Raji (cell line): ENCODE measurements around the gene LSM3.

Experiments
- POLR2A ChIP-seq: IDR thresholded peaks from 2 replicates; pipeline ENCODE4 v1.6.1; 2011; ENCODE audit warnings: low read depth, low read length, control low read depth; ENCODE audit not compliant: insufficient read depth

LSM3 gene

DNA sequence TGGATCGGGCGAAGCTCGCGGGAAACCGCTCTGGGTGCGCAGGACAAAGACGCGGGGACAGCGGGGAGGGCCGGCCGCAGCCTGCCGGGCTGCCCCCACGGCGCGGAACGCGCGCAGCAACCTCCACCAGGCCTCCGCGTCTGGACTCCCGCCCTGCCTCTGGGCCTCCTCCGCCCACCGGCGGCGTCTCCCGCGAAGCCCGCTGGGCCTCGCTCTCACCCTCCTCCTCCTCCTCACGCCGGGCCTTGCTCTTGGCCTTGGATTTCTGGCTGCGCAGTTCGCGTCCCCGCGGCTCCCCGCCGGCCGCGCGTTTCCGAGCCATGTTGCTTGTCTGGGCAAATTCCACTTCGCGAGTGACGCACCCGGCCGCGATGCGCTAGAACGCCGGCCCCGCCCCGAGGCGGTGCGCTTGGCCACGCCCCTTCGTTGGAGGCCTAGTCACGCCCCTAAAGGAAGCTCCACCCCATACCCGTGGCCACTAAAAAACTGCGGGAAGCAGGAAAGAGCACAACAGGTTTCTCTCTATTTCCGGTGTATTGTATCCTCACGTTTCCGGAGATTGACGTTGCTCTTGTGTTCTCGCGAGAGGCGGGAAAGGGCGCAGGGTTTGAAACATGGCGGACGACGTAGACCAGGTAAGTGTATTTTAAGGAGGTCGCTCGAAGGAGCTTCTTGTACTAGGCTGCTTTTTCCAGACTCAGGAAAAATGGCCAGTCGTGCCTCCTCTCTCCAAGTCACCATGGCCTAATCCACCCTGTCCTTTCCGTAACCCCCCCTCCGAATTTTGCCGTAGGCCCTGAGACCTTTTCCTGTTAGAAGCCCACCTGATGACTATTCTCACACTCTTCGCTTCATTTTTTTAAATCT, at the start of gene LSM3, which contains the start of gene XPC:
Gene LSM3, plus strand, starts transcription at position 571 of the 867 bp plus-strand sequence. Its CDS starts 44 bp downstream, at position 615.
Gene XPC, minus strand, starts transcription at position 355 of the 867 bp plus-strand sequence. Its CDS starts 33 bp downstream, at position 322.
- peak; percentile 89 for TF ChIP-seq POLR2A

DNA sequence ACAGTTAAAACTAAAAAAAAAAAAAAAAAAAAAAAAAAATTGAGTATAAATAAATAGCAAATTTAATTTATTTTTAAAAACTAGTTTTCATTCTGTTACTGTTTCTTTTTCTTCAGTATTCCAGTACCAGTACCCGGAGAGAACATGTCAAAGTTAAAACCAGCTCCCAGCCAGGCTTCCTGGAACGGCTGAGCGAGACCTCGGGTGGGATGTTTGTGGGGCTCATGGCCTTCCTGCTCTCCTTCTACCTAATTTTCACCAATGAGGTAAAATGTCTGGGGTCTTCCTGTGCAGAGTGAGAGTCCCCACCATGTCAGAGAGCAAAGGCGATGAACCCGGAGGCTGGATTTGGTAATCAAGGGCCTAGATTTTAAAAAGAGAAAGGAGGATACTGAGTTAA, 49.3 kb upstream of the LSM3 start:
- TF ChIP-seq POLR2A = no peak

DNA sequence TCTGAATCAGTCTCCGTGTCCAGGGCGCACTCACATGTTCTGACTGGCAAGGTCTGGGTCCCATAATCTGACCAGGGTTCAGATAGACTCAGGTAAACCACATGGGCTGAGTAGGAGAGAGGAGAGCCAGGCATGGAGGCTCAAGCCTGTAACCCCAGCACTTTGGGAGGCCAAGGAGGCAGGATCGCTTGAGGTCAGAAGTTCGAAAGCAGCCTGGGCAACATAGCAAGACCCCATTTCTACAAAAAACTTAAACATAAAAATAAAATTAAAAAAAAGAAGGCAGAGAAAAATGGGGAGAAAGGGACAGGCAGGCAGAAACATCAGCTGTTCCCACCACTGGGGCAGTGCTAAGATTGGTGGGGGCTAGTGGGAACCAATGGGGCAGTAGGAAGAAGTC, 48.4 kb upstream of the LSM3 start:
- TF ChIP-seq POLR2A = no peak

DNA sequence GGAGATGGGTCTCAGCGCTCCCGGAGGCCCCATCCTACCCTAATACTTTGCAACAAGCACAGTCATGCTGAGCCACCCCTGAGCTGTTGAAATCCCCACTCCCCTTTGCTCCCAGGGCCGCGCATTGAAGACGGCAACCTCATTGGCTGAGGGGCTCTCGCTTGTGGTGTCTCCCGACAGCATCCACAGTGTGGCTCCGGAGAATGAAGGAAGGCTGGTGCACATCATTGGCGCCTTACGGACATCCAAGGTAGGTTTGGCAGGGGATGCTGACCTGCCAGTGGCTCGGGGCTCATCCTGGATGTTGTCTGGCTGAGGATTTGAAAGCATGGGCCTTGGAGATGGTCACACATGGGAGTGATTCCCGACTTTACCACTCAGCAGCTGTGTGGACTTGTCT, 47.9 kb upstream of the LSM3 start:
- no peak for TF ChIP-seq POLR2A

DNA sequence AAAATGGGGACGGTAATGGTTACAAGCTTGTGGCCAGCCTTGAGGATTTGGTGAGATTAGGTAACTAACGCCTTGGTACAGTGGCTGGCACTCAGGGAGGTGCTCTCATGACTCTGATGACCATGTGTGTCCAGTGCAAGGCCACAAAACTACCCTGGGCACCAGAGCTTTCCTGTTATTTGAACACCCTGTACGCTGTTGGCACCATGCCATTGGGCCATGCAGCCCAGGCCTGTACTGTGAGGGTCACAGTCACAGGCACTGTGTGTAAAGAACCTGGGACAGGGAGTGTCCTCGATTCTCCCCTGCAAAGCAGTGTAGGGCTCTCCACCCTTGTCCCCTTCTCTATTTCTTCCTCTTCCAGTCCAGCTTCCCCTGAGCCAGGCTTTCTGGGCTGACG, 47.5 kb upstream of the LSM3 start:
- no peak for TF ChIP-seq POLR2A

DNA sequence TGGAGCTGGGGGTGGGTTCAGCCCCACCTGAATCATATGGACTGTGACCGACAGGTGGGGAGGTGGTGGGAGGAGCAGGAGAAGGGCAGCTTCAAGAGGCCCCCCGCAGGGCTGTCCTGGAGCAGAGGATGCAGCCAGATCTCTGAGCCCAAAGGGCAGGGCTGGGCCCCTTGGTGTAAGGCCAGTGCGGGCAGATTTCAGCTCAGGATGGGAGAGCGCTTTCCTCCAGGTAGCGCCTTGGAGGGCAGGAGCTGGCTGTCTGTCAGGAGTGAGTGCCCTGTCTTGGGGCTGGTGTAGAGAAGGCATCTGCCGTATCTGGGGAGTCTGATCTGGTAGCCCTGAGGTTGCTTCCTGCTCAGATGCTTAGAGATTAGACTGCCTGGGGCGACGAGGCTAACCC, 46.5 kb upstream of the LSM3 start:
- no peak for TF ChIP-seq POLR2A

DNA sequence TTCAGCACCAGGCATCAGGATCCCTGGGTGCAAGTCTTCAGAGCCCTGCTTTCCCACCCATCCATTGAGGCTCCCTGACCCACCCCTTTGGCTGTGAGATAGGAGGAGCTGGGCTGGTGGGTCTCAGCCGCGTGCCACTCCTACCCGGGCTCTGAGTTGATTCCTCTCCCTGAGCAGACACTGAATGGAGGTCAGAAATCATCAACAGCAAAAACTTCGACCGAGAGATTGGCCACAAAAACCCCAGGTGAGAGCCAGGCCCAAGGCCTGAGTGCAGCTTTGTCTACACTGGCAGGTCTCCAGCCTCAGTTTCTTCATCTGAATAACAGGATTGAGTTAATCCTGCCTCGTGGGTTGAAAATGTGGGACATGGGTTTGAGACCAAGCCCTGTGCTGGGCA, 45.9 kb upstream of the LSM3 start:
- no peak for TF ChIP-seq POLR2A

DNA sequence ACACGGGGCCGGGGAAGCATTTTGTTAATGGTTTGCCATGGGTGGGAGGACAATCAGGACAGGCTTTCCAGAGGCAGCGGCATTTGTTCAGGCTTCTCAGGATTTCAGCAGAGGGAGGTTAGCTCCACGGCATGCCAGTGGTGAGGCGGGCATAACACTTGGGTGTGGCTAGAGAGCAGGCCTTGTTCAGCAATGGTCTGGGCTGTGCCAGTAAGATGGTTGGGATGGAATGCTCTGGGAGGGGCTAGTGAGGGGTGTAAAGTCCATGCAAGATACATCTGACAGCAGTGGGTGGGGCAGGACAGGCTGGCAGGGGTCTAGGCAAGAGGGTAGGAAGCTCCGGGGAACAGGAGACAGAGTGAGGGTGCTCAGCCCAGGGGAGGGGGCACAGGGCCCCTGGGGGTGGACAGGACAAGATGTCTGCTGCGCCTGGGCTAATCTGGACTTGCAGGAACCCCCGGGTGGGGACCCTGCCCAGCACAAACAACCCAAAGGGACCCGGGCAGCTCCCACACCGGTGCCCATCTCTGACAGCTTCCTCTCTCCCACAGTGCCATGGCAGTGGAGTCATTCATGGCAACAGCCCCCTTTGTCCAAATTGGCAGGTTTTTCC, 45.3 kb upstream of the LSM3 start:
- TF ChIP-seq POLR2A = no peak

DNA sequence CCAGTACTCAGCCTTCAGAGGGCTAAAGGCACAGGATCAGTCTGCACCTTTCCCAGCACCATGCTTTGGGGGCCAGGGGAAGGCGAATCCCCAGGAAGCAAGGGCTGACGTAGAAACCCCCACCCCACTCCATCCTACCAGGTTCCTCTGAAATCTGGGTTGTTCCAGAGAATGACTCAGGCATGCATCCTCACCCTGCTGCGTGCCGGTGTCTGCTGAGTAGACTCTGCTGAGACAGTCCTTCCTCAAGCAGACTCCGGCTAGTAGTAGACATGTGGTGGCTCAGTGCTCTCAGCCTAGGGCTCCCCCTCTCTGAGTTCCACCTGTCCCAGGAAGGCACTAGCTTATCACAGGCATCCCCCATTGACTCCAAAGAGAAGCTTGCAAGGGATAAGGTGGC, 44.7 kb upstream of the LSM3 start:
- TF ChIP-seq POLR2A = no peak

DNA sequence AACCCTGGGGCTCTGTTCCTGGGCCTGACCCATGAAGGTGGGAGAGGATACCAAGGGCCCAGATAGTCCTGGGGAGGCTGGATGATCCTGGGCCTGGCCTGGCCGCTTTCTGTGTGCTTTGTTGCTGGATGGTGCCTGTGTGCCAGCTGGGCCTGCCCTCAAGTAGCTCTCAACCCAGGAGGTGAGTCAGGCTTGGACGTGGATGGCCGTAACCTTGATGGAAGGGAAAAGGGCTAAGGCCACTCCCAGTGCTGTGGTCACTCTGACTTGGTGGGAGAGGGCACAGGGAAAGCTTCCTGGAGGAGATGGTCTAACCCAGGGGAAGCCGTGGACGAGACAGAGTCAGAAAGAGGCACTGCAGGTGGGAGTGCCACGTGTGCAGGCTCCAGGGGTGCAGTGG, 44.3 kb upstream of the LSM3 start:
- TF ChIP-seq POLR2A = no peak

DNA sequence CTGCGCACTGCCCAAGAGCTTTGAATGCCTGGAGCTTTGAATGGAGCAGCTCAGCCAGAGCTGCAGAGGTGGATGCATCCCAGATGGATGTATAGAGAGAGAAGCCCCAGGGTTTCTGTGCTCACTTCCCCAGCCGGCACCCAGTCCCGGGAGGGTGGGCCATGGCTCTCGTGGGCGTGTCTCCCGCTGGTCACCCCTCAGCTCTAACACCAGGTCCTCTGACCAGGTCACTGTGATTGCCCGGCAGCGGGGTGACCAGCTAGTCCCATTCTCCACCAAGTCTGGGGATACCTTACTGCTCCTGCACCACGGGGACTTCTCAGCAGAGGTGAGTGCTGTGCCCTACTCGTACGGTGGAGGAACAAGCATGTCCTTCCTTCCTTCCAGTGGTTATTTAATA, 43.0 kb upstream of the LSM3 start:
- TF ChIP-seq POLR2A = no peak

DNA sequence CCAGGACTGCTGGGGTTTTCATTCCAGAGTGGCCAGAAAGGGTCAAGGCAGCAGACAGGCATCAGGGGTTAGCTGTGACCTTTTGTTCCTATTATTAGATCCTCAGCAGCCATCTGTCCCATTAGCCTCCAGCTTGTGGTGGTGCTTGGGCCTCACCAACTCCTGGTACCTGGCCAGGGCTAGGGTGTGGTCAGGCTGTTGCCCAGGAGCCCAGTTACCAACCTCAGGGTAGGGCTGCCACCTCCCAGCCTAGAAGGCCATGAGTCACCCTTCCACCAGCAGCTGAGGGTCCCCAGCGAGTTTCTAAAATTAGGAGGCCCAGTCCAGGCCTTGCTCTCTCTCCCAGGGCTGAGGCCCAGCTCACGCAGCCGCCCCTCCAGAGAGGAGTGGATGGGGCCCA, 41.6 kb upstream of the LSM3 start:
- no peak for TF ChIP-seq POLR2A

DNA sequence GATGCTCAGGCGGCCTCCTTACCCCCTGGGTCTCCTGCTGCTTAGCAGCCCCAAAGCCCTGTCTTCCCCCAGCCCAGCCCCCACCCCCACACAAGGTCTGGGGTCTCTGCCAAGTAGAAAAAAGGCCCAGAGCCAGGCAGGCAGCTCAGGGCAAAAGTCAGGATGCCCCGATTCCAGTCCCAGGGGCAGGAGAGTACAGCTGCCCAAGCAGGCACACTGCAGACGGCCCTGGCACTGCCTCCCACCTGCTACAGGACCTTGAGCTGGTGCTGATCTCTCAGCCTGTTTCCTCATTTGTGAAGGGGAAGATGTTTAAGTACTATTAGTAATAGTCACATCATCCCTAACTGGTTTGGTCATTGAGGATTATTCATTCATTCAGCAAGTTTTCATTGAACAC, 41.2 kb upstream of the LSM3 start:
- TF ChIP-seq POLR2A = no peak

DNA sequence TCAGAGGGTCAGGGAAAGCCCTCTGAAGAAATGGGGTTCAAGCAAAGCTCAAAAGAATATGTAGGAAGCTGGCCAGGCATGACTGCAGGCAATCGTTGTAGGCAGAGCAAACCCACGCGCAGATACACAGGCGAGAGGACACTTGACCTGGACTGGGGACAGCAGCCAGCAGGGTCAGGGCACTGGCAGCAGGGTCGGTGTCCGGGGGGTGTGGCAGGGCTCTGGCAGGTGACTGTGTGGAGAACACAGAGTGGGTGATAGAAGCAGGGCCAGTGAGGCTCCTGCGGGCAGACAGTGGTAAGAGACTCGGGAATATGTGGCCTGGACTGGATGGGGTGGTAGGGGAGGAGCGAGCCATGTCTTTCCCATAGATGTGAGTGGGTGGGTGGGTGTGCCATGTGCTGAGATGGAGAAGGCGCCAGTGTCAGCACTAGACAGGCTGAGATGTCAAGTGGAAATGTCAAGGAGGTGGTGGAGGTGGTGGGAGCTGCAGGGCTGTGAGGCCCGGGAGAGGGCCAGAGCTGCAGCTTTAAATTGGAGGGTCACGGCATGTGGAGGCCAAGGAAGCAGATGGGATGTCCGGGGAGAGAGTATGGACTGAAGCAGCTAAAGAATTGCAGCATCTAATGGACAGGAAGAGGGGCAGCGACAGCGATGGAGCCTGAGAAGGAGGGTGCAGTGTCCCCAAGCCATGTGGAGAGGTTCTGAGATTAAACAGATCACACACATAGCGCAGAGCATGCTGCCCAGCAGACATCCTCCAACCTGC, 40.3 kb upstream of the LSM3 start:
- no peak for TF ChIP-seq POLR2A

DNA sequence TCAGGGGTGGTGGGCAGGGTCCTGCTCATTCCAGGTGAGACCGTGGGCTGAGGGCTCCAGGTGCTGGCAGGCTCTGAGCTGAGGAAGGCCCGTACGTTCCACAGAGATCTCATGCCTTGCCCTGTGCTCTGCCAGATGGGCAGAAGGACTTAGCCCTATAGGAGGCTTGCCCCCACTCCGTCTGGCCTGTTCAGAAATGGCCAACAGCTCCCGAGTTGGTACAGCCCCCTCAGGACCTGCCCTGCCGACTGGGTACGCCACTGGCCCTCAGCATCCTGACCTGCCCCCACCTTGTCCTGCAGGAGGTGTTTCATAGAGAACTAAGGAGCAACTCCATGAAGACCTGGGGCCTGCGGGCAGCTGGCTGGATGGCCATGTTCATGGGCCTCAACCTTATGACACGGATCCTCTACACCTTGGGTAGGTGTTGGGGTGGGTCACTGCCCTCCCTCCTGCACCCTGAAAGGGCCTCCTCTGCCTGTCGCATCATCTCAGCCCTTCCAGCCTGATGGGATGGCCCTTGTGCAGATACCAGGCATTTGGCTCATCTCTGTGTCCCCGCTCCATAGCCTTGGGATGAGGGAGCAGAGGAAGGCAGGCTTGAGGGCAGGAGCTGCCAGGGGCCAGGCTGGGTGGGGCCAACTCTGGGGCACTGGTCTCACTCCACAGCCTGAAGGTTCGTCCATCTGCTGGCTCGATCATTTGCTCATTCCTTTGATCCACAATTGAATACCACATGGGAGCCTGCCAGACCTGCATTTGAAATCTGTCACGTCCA, 39.5 kb upstream of the LSM3 start:
- TF ChIP-seq POLR2A = no peak
